Measurements from ENCODE around the gene SLC6A8.
"Not testable (repeated sequence)": the region's sequence is repeated elsewhere in the genome, so short reads cannot be mapped to it uniquely, and the experiment has no call there.

SLC6A8 gene

GRCh38 chrX:153693216-153694086 lies 5.7 kb downstream of the SLC6A8 start:
- no peak for DNase-seq (ENCODE audit: low read depth)

- DNase-seq (ENCODE audit: low read depth): not testable (repeated sequence)
Measured at GRCh38 chrX:153694256-153694655, 6.5 kb downstream of the SLC6A8 start.

- DNase-seq (ENCODE audit: low read depth): no peak
Measured at GRCh38 chrX:153694687-153695270, 7.1 kb downstream of the SLC6A8 start.

GRCh38 chrX:153696100-153696499 lies 8.4 kb downstream of the SLC6A8 start:
- DNase-seq (ENCODE audit: low read depth): no peak

- not testable (repeated sequence) for DNase-seq (ENCODE audit: low read depth)
Measured at GRCh38 chrX:153696538-153696937, 8.8 kb downstream of the SLC6A8 start.

GRCh38 chrX:153696986-153697722 lies 9.4 kb downstream of the SLC6A8 start:
- DNase-seq (ENCODE audit: low read depth): not testable (repeated sequence)

GRCh38 chrX:153697924-153698865 lies 10.5 kb downstream of the SLC6A8 start:
- no peak for DNase-seq (ENCODE audit: low read depth)

- DNase-seq (ENCODE audit: low read depth): not testable (repeated sequence)
Measured at GRCh38 chrX:153699210-153699783, 11.6 kb downstream of the SLC6A8 start.

GRCh38 chrX:153699784-153700371 lies 12.2 kb downstream of the SLC6A8 start:
- not testable (repeated sequence) for DNase-seq (ENCODE audit: low read depth)

- DNase-seq (ENCODE audit: low read depth): no peak
Measured at GRCh38 chrX:153700376-153700945, 12.7 kb downstream of the SLC6A8 start.

GRCh38 chrX:153700967-153701366 lies 13.2 kb downstream of the SLC6A8 start:
- DNase-seq (ENCODE audit: low read depth): no peak

GRCh38 chrX:153701706-153702105 lies 14.0 kb downstream of the SLC6A8 start:
- DNase-seq (ENCODE audit: low read depth): no peak

- DNase-seq (ENCODE audit: low read depth): no peak
Measured at GRCh38 chrX:153702336-153703035, 14.8 kb downstream of the SLC6A8 start.

- no peak for DNase-seq (ENCODE audit: low read depth)
Measured at GRCh38 chrX:153703036-153703370, 15.3 kb downstream of the SLC6A8 start.

GRCh38 chrX:153704021-153704526 lies 16.3 kb downstream of the SLC6A8 start:
- DNase-seq (ENCODE audit: low read depth): no peak

GRCh38 chrX:153704631-153705402 lies 17.1 kb downstream of the SLC6A8 start:
- DNase-seq (ENCODE audit: low read depth): not testable (repeated sequence)

- DNase-seq (ENCODE audit: low read depth): not testable (repeated sequence)
Measured at GRCh38 chrX:153705403-153706060, 17.8 kb downstream of the SLC6A8 start.

- no peak for DNase-seq (ENCODE audit: low read depth)
Measured at GRCh38 chrX:153706799-153707198, 19.1 kb downstream of the SLC6A8 start.
